HTR-8/SVneo (cell line): ENCODE results near the gene GPR42.
A peak's percentile ranks its signal among the peaks of the same experiment; 100 is the strongest.
"Not testable (repeated sequence)": the region's sequence is repeated elsewhere in the genome, so short reads cannot be mapped to it uniquely, and the experiment has no call there.

ENCODE experiments used
- DNase-seq: peaks from one replicate; pipeline ENCODE4 v3.0.0; 2011; ENCODE audit warnings: low spot score, mixed read lengths; ENCODE audit not compliant: insufficient read length
- FAIRE-seq: peaks from 2 replicates; lab custom pipeline; 2011; peaks lifted over from hg19 to GRCh38; lab: Jason Lieb, UNC

GPR42 gene

GRCh38 chr19:35346193-35347052, 24.4 kb upstream of the GPR42 start:
- DNase-seq (no peak), FAIRE-seq (no peak)

DNA sequence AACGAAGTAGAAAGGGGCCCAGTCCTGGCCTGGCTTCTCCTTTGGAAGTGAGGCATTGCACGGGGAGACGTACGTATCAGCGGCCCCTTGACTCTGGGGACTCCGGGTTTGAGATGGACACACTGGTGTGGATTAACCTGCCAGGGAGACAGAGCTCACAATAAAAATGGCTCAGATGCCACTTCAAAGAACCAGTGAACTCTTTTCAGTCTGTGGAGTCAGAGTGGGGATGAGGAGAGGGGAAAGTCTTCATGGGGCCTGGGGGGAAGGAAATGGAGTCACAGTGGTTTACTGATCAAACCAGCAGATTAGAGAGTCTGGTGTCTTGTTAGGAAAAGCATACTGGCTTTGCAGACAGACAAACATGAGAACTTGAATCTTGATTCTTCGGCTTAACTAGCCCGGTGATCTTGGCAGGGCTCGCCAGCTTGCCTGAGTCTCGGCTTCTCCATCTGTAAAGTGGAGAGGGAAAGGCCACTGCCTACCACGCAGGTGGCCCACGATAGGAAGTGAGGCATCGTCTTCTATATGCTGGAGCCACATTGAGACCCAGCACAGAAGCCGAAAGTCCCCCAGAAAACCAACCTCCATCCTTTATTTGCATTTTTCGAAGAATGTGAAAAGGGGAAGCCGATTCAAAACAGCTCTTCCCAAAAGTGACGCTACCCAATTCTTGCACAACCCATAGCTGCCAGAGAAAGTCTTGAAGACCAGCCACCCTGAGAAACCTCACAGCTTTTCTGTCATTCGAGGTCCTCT, 23.5 kb upstream of the GPR42 start, which contains the start of gene FFAR1:
Gene FFAR1 (plus strand): TSS at position 732 of the 759 bp plus-strand sequence. CDS start 3,650 bp downstream, outside the sequence.
- DNase-seq (no peak), FAIRE-seq (no peak)

GRCh38 chr19:35347930-35348298, 23.0 kb upstream of the GPR42 start:
- FAIRE-seq (no peak), DNase-seq (no peak)

DNA sequence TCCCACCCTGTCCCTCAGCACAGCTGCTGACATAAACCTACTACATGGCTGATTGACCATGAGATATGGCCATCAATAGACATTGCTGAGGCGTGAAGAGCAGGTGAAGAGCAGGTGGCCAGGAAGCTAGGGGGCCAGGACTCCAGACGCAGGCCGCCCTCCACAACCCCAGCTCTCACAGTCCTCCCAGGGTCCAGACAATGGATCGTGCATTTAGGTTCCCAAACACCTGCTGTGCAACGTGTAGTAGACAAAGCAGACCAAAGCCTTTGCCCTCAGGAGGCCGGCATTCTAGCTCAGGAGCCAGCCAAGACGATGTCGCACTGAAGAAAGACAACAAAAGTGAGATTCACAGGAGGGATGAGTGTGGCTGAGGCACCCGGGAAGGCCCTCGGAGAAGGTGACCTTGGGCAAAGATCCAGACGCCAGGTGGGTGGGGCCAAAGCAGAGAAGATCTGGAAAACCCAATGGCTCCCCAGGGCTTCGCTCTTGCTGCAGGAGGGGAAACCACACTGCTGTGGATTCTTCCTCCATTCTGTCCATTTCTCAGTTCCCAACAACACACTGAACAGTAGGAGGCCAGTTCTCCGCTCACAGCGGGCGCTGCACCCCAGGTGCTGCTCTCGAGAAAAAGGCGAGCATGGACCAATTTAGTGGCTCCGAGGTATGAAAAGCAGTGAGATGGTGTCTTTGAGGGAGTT, 21.8 kb upstream of the GPR42 start:
- no peak for DNase-seq
- no peak for FAIRE-seq

DNA sequence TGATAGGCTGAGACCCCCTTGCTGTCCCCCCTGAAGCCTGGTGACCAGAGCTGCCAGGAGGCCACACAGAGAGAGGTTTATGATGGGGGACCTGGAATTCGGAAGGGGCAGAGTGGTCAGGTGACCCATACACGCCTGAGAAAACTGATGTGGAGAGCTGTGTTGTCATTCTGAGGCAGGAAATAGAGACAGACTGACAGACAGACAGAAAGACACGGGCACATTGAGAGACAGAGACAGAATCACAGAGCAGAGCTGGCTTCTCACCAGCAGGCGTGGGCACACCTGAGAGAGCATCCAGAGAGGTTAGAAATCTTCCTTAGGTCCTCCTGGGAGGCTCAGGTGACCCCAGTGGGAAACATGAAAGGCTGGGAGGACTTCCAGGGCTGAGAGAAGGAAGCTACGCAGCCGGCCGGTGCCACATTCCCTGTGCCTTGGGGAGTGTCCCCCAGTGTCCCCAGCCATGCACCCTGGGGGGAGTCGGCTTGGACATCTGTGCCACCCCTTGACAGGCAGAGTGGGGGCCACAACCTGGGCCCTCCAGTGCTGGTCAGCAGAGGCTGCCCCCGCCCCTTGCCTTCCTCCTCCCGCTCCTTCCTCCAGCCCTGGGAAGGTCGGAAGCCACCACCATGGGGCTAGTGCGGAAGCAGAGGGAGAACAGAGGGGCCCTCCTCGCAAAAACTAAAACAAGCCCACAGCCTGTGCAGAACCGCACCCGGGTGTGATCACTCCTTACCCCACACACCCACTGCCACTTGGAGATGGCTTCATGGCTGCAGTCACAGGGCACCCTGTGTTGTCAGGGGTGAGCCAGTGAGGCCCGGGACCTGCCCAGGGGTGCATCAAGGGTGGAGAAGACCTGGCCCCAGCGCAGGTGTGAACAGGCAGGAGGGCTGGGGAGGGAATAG, 21.0 kb upstream of the GPR42 start:
- FAIRE-seq = no peak
- no peak for DNase-seq

DNA sequence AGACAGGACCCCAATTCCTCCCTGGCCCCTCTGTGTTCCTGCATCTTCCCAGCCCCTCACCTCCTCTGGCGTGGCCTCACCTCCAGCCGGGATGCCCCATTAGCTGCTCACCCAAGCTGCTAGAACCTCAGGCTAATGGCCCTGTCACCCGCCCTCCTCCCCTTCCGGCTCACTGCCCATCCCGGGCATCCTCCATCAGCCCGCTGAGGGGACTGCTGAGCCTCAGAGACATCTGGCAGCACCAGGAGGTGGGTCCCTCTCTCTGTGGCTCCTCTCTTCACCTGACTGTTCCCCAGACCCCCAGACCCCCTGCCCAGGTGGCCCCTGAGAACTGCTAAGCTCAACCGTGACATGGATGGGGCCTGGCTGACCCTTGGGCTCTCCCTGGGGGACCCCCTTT, 20.3 kb upstream of the GPR42 start:
- DNase-seq (no peak), FAIRE-seq (no peak)

DNA sequence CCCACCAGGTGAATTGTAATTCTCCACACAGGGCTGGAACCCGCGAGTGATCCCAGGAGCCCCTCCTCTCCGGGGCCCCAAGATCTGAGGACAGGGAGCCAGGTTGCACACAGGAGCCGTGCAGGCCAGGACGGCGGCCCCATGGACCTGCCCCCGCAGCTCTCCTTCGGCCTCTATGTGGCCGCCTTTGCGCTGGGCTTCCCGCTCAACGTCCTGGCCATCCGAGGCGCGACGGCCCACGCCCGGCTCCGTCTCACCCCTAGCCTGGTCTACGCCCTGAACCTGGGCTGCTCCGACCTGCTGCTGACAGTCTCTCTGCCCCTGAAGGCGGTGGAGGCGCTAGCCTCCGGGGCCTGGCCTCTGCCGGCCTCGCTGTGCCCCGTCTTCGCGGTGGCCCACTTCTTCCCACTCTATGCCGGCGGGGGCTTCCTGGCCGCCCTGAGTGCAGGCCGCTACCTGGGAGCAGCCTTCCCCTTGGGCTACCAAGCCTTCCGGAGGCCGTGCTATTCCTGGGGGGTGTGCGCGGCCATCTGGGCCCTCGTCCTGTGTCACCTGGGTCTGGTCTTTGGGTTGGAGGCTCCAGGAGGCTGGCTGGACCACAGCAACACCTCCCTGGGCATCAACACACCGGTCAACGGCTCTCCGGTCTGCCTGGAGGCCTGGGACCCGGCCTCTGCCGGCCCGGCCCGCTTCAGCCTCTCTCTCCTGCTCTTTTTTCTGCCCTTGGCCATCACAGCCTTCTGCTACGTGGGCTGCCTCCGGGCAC, 19.3 kb upstream of the GPR42 start:
- FAIRE-seq (no peak), DNase-seq (no peak)

DNA sequence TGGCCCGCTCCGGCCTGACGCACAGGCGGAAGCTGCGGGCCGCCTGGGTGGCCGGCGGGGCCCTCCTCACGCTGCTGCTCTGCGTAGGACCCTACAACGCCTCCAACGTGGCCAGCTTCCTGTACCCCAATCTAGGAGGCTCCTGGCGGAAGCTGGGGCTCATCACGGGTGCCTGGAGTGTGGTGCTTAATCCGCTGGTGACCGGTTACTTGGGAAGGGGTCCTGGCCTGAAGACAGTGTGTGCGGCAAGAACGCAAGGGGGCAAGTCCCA, 18.8 kb upstream of the GPR42 start:
- FAIRE-seq = no peak

DNA sequence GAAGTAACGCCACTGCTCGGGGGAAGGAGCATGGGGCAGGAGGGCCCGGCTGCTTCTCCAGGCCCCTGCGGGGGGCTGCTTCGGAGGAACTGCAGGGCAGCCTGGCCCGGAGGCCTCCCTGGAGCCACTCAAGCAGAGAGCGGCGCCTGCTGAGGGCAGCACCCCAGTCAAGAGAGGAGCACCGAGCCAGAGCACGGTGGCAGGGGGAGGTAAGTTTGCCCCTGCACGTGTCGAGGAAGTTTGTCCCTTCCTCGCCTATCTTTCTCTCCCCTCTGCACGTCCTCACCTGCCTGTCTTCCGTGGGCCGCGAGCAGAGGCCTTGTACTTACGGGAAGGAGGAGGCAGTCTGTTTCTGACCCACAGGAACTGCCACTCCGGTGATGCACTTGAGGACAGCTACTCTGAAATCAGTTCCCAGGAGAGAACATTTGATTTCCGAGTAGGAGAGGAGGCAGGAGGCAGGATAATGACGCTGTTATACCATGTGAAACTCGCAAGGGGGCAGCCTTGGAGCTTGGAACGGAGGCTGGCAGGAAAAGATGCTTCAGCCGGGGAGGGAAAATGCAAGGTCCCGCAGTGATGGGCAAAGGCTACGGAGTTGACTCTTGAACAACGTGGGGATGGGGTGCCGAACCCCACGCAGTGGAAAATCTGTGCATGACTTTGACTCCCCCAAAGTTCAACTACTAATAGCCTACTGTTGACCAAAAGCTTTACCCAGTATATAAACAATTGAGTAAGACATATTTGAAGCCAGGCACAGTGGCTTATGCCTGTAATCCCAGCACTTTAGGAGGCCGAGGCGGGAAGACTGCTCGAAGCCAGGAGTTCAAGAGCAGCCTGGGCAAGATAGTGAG, 18.2 kb upstream of the GPR42 start:
- peak; percentile 88 for DNase-seq
- peak; percentile 33 for FAIRE-seq

More for the DNA sequence above, 18.8 kb upstream of the GPR42 start:
- no peak for DNase-seq

DNA sequence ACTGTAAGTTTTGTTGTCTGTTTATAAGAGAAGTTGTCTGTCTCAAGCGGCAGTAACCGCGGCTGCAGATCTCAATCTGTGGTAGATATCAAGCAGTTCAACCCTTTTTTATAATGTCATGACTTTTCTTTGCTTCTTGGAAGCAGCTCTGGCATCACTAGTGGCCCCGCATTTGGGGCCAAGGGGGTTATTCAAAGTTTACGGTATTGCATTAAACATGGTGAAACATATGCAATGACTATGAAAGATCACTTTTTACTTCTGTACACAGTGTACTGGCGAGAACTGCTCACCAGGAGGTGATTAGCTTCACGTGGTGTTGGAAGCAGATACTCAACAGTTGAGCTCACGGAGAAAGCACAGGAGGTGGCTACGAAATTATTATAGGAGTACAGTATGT, 17.2 kb upstream of the GPR42 start:
- FAIRE-seq (no peak), DNase-seq (no peak)

- FAIRE-seq (no peak), DNase-seq (no peak)
These were observed 16.0 kb upstream of the GPR42 start for GRCh38 chr19:35354898-35355297.

DNA sequence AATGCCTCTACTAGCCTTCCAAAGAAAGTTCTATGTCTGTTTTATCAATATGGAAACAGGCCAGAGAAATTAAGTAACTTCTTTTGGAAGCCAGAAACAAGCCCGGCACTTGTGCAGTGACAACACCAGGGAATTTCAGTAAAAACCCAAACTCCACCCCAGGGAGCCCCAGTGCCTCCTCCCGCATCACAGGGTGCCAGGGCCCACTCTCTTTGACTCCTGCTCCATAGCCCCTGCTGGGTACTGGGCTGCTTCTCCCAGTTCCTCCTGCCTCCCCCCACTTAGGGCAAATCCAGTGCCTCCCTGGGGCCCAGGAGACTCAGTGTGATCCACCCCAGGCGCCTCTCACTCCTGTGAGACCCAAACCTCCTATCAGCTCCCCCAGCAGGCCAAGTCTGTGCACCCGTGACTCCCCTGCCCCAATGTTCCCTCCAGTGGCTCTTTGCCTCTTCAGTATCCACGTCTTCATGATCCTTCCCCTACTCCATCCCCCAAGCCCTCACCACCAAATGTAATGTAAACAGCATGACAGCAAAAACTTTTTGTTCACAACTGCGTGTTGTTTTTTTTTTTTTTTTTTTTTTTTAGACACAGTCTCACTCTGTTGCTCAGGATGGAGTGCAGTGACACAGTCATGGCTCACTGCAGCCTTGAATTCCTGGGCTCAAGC, 14.9 kb upstream of the GPR42 start:
- no peak for FAIRE-seq
- no peak for DNase-seq

- FAIRE-seq (no peak), DNase-seq (no peak)
These were observed 12.8 kb upstream of the GPR42 start, which contains the start of gene FFAR3 for GRCh38 chr19:35357867-35358573. FFAR3 (plus strand) TSS chr19:35358460; CDS start chr19:35358891, 431 bp downstream.

- peak; percentile 83 for FAIRE-seq
These were observed 12.0 kb upstream of the GPR42 start for GRCh38 chr19:35358834-35359233.

DNA sequence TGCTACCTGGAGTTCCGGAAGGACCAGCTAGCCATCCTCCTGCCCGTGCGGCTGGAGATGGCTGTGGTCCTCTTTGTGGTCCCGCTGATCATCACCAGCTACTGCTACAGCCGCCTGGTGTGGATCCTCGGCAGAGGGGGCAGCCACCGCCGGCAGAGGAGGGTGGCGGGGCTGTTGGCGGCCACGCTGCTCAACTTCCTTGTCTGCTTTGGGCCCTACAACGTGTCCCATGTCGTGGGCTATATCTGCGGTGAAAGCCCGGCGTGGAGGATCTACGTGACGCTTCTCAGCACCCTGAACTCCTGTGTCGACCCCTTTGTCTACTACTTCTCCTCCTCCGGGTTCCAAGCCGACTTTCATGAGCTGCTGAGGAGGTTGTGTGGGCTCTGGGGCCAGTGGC, 11.5 kb upstream of the GPR42 start:
- not testable (repeated sequence) for FAIRE-seq, DNase-seq

More at GRCh38 chr19:35358834-35359233, 12.0 kb upstream of the GPR42 start:
- not testable (repeated sequence) for DNase-seq

GRCh38 chr19:35360081-35360480, 10.8 kb upstream of the GPR42 start:
- not testable (repeated sequence) for FAIRE-seq, DNase-seq

GRCh38 chr19:35360880-35361420, 9.9 kb upstream of the GPR42 start:
- FAIRE-seq (no peak), DNase-seq (no peak)
